Right lobe of liver (tissue), 4 donors: ENCODE measurements around the gene CTSD.

Experiments
- POLR2A ChIP-seq: fragments of 450-650 bp; IDR thresholded peaks from one replicate; pipeline ENCODE4 v1.6.1; 2017; ENCODE audit warnings: antibody characterized with exemption, mild to moderate bottlenecking
- TF ChIP-seq, protein P1 (sequence below), 4 donors: fragments of 200-600 bp in 3 of 4; fragments of 450-650 bp in 1 of 4; IDR thresholded peaks; one replicate each; pipeline versions ENCODE4 v1.5.1 to v1.8.0; 2016 to 2022; ENCODE audit warnings: antibody characterized with exemption in 4 of 4, mild to moderate bottlenecking in 2 of 4
- donor health status: DM: no; HTN: no; CAD: no.
- donor health status: DM: no; HTN: no; CAD: no.
- donor health status: DM: no; HTN: yes; CAD: no.

DNA sequence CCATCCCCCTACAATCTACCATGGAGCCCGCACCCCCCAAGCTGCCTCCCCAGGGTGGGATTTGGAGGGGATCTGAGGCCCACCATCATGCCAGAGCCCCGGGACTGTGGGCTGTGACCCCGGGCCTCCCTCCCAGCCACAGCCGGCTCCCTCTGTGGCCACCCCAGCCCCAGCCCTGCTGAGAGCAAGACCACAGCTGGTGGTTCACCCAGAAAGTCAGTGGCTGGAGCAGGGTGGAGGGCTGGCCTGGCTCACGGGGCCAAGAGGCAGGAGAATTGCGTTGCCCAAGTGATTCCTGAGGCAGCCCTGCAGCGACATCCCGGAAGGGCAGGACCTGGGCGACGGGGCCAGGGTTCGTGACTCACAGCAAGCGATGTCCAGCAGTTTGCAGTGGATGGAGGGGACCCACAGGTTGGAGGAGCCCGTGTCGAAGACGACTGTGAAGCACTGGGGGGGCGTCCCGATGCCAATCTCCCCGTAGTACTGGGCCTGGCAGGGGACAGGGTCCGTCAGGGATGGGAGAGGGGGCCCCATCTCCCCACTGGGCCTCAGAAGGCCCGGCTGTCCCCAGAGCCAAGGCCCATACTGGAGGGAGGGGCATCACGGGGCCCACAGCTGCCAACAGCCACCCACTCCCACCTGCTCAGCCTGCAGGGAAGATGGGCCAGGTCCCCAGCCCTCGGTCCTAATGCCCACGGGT lies 4.4 kb downstream of the CTSD start:
- TF ChIP-seq, protein P1, sequence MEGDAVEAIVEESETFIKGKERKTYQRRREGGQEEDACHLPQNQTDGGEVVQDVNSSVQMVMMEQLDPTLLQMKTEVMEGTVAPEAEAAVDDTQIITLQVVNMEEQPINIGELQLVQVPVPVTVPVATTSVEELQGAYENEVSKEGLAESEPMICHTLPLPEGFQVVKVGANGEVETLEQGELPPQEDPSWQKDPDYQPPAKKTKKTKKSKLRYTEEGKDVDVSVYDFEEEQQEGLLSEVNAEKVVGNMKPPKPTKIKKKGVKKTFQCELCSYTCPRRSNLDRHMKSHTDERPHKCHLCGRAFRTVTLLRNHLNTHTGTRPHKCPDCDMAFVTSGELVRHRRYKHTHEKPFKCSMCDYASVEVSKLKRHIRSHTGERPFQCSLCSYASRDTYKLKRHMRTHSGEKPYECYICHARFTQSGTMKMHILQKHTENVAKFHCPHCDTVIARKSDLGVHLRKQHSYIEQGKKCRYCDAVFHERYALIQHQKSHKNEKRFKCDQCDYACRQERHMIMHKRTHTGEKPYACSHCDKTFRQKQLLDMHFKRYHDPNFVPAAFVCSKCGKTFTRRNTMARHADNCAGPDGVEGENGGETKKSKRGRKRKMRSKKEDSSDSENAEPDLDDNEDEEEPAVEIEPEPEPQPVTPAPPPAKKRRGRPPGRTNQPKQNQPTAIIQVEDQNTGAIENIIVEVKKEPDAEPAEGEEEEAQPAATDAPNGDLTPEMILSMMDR (IDR thresholded peaks at IDR 0.05) = no peak
- TF ChIP-seq POLR2A = no peak
